Measurements from ENCODE around the gene DNLZ.
"Not testable (repeated sequence)": the region's sequence is repeated elsewhere in the genome, so short reads cannot be mapped to it uniquely, and the experiment has no call there.

The DNLZ gene

DNA sequence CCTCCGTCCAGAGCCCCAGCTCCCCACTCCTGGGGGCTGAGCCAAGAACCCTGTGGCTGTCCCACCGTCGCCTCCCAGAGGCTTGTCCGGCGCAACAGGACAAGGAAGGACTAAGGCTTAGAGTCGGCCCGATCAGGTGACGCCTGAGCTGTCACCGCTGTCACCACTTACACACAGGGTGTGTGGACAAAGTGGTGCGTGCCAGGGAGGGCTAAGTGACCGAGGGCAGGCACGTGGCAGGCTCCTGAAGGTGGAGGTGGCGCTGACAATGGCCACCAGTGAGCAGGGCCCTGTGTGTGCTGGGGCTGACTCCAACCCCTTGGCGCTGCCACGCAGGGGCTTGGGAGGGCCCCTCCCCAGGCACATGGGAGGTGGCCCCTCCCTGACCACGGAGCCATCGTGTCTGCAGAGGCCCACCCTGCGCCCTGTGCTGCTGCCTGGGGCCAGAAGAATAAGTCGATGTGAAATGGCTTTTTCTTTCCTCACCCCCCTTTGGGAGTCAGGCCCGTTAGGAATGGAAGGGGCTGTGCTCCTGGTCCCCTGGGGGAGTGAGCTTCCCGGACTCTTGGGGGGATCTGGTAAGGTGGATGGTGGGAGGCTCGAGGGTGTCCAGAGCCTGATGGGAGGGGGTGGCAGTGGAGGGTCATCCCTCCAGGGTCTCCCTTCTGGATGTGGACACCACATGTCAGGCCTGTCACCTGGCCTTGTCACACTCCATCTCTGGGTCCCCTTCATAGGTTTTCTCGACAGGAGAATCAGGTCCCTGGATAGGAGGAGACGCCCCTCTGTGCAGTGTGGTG is 38.8 kb downstream of the DNLZ start:
- no peaks in the 10 kb centered on the region for H3K36me3 Mint-ChIP-seq (ENCODE audit: low read depth)

DNA sequence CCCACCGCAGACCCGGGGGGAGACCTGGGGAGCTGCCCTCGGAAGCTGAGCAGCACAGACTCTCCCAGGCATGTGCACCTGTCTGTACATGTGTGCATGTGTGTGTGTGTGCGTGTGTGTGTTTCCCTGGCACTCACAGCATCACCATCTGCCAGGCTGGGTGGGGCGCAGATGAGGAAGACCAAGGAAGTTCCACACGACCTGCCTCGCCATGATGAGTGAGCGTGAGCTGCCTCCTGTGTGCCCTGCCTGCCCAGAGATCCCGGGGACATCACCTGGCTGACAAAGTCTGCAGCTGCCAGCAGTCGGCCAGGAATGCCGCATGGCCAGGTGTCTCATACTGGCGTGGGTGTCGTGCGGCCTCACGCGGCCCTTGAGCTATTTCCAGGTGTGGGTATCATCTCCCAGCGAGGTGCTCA is 40.2 kb downstream of the DNLZ start:
- no peaks in the 10 kb centered on the region for H3K36me3 Mint-ChIP-seq (ENCODE audit: low read depth)

More for the DNA sequence above, 38.8 kb downstream of the DNLZ start:
- Mint-ChIP-seq H3K27me3 (no peaks in the 10 kb centered on the region), H3K4me1 (ENCODE audit: low read depth) (peaks cover 8% of the 10 kb centered on the region), H3K9me3 (no peaks in the 10 kb centered on the region), H3K4me3 (no peak overlapping the region), H3K27ac (no peak overlapping the region)
- DNase-seq: no peak

DNA sequence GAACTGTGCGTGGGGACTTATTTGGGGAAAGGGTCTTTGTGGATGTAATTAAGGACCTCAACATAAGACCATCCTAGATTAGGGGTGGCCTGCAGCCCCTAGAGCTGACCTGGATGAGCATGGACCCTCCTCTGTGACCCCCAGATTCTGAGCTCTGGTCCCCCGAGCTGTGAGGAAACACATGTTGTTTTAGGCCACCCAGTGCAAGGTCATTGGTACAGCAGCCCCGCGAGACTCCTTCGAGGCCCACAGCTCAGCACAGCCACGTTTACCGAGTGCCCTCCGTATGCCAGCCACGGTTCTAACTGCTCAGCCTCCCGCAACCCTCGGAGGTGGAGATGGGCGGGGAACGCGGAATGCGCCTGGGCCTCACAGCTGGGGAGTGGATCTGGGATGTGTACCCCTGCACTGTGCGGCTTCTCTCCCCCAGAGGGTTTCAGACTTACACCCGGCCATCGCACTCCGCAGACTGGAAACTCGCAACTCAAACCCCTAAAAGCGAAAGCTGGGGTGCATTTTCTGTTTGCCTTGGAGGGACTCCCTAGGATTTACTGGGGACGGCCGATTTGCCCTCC is 40.7 kb downstream of the DNLZ start:
- no peak overlapping the region for H3K27ac Mint-ChIP-seq
- no peaks in the 10 kb centered on the region for H3K27me3 Mint-ChIP-seq
- H3K9me3 Mint-ChIP-seq: no peaks in the 10 kb centered on the region
- no peak for DNase-seq
- H3K4me3 Mint-ChIP-seq: no peak overlapping the region
- H3K36me3 Mint-ChIP-seq (ENCODE audit: low read depth): no peaks in the 10 kb centered on the region
- peaks cover 2% of the 10 kb centered on the region for H3K4me1 Mint-ChIP-seq (ENCODE audit: low read depth)

More for the DNA sequence above, 40.2 kb downstream of the DNLZ start:
- Mint-ChIP-seq H3K27ac (no peak overlapping the region), H3K4me1 (ENCODE audit: low read depth) (peaks cover 2% of the 10 kb centered on the region), H3K9me3 (no peaks in the 10 kb centered on the region), H3K4me3 (no peak overlapping the region), H3K27me3 (no peaks in the 10 kb centered on the region)
- DNase-seq: no peak

DNA sequence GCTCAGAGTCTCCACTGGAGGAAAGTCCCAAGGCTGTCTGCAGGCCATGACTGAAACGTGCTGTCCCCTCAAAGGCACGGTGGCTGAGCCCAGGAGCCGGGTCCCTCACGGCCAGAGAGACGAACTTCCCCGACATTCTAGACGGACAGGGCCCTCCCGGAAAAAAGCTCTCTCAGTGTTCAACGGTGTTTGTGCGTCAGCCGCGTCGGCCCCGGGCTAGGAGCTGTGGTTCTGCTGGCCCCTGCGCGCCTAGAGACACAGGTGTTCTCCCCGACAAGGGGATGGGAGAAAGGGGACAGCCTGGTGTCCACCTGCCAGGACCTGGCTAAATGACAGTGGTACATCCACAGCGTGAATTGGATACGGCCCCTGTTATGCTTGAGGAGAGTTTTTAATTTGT is 42.0 kb downstream of the DNLZ start:
- Mint-ChIP-seq H3K27ac (no peak overlapping the region), H3K4me3 (no peak overlapping the region), H3K4me1 (ENCODE audit: low read depth) (no peaks in the 10 kb centered on the region), H3K36me3 (ENCODE audit: low read depth) (no peaks in the 10 kb centered on the region), H3K9me3 (no peaks in the 10 kb centered on the region), H3K27me3 (no peaks in the 10 kb centered on the region)
- DNase-seq: no peak

DNA sequence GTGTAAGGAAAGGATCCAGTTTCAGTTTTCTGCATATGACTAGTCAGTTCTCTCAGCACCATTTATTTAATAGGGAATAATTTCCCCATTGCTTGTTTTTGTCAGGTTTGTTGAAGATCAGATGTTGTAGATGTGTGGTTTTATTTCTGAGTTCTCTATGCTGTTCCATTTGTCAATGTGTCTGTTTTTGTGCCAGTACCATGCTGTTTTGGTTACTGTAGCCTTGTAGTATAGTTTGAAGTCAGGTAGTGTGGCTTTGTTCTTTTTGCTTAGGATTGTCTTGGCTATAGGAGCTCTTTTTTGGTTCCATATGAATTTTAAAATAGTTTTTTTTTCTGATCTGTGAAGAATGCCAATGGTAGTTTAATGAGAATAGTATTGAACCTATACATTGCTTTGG is 42.6 kb downstream of the DNLZ start:
- H3K27me3 Mint-ChIP-seq; H3K9me3 Mint-ChIP-seq; H3K27ac Mint-ChIP-seq; H3K36me3 Mint-ChIP-seq (ENCODE audit: low read depth); DNase-seq; H3K4me1 Mint-ChIP-seq (ENCODE audit: low read depth); H3K4me3 Mint-ChIP-seq: not testable (repeated sequence)

DNA sequence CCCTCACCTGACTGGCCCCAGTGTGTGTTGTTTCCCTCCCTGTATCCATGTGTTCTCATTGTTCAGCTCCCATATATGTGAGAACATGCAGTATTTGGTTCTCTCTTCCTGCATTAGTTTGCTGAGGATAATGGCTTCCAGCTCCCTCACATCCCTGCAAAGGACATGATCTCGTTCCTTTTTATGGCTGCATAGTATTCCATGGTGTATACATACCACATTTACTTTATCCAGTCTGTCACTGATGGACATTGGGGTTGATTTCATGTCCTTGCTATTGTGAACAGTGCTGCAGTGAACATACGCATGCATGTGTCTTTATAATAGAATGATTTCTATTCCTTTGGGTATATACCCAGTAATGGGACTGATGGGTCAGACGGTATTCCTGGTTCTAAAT is 43.6 kb downstream of the DNLZ start:
- not testable (repeated sequence) for H3K4me1 Mint-ChIP-seq (ENCODE audit: low read depth); H3K27me3 Mint-ChIP-seq; DNase-seq; H3K36me3 Mint-ChIP-seq (ENCODE audit: low read depth); H3K9me3 Mint-ChIP-seq; H3K4me3 Mint-ChIP-seq; H3K27ac Mint-ChIP-seq

DNA sequence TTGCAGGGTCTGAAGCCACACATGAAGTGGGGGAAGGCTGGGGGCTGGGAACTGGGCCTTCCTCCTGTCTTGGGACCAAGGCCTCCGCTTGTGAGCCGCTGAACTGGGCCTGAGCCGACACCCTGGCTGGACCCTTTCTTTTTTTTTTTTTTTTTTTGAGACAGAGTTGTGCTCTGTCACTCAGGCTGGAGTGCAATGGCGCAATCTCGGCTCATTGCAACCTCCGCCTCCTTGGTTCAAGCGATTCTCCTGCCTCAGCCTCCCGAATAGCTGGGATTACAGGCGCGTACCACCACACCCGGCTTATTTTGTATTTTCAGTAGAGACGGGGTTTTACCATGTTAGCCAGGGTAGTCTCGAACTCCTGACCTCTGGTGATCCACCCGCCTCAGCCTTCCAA is 44.3 kb downstream of the DNLZ start:
- peaks cover 14% of the 10 kb centered on the region for H3K9me3 Mint-ChIP-seq
- H3K4me1 Mint-ChIP-seq (ENCODE audit: low read depth); DNase-seq; H3K27ac Mint-ChIP-seq; H3K36me3 Mint-ChIP-seq (ENCODE audit: low read depth); H3K27me3 Mint-ChIP-seq; H3K4me3 Mint-ChIP-seq: not testable (repeated sequence)

DNA sequence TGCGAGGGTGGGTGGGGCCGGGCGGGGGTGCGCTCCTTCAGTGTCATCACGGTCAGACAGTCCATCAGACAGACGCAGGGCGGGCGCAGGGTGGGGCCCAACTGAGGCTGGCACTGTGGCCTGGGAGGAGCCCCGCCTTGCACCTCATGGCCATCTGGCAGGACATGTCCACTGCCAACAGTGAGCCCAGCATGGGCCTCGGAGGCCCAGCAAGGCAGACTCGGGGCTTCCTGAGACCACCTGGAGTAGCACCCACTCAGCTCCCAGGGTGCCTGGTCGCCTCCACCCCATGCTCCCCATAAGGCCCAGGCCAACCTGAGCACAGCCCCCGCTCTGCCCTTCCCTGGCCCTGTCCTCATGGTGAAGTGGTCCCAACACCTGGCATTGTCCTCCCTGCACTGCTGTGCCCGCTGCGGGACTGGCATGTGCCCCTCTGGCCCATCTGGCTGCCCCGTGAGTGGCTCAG is 44.7 kb downstream of the DNLZ start:
- H3K4me1 Mint-ChIP-seq (ENCODE audit: low read depth): no peaks in the 10 kb centered on the region
- no peak overlapping the region for H3K4me3 Mint-ChIP-seq
- DNase-seq: no peak
- peaks cover 14% of the 10 kb centered on the region for H3K9me3 Mint-ChIP-seq
- H3K36me3 Mint-ChIP-seq (ENCODE audit: low read depth): no peaks in the 10 kb centered on the region
- H3K27me3 Mint-ChIP-seq: no peaks in the 10 kb centered on the region
- no peak overlapping the region for H3K27ac Mint-ChIP-seq

DNA sequence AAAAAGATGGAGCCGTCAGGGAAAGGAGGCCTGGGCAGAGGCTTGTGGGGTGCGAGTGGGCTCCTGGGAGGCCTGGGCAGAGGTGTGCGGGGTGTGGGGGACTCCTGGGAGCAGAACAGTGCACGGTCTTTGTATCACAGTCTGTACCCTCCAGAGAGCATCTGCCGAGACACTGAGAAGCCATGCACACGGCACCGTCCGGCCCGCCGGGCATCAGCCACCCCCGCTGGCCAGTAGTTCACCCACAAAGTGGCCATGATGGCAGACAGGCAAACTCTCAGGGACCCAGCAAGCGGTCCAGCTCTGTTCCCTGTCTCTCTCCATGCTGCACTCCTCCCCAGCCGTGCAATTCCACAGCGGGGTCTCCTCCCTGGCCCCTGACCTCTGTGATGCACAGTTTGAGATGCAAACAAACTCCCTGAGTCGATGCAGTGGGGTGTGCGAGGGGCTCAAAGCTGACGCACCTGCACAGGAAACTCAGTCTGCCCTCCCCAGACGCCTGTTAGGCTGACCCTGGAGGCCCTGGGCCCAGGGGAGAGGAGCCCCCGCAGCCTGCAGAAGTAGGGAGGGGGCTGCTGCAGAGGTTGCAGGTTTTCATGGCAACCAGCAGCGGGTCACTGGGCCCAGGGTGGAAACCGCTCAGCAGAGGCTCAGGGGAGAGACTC is 45.3 kb downstream of the DNLZ start:
- Mint-ChIP-seq H3K36me3 (ENCODE audit: low read depth) (no peaks in the 10 kb centered on the region), H3K4me1 (ENCODE audit: low read depth) (no peaks in the 10 kb centered on the region), H3K9me3 (peaks cover 14% of the 10 kb centered on the region), H3K27me3 (no peaks in the 10 kb centered on the region), H3K4me3 (no peak overlapping the region), H3K27ac (no peak overlapping the region)
- no peak for DNase-seq

DNA sequence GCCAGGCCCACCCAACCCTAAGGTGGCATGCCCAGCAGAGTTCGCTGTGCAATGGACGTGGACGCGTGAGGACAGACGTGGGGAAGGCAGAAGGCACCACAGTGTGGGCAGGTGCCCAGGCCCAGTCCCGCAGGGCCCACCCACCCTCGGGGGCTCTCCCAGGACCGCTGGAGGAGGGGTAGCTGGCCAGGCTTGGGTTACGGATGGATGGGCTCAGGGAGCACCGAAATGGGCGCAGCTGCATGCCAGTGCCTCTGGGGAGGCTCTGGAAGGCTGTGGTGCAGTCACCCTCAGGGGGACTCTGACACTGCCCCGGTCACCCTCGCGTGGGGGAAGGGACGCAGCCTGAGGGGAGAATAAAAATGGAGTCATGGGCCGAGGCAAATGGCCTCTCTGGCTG is 45.8 kb downstream of the DNLZ start:
- peaks cover 14% of the 10 kb centered on the region for H3K9me3 Mint-ChIP-seq
- H3K4me1 Mint-ChIP-seq (ENCODE audit: low read depth): no peaks in the 10 kb centered on the region
- no peaks in the 10 kb centered on the region for H3K27me3 Mint-ChIP-seq
- no peaks in the 10 kb centered on the region for H3K36me3 Mint-ChIP-seq (ENCODE audit: low read depth)
- no peak overlapping the region for H3K27ac Mint-ChIP-seq
- no peak overlapping the region for H3K4me3 Mint-ChIP-seq
- DNase-seq: no peak

DNA sequence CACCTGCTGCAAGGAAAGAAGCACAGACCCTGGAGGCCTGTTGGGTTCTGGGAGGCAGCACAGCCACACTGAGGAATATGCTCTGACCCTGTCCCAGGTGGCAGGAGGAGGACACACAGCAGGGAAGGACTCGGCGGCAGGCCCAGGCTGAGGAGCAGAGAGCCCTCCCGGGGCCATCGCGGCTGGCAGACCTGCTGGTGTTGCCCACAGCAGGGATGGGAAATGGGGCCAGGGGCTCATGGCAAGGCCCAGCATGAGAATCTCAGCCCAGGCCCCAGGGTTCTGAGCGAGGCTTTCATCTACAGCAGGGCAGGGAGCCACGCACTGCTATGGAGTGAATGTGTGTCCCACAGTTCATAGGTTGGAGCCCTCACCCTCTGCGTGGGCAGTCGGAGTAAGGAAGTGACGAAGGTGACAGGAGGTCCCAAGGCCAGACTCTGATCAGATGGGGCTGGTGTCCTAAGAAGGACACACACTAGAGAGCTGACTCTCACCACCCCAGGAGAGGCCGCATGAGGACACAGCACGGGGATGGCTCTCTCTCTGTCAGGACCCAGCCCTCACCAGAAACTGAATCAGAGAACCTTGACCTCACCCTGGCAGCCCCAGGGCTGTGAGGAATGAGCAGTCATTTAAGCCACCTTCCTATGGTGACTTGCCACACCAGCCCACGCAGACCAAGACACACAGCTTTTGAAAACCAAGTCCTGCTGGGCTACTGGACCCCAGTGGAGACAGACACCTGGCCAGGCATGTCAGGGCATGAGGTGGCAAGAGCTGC is 46.5 kb downstream of the DNLZ start:
- no peak for DNase-seq
- Mint-ChIP-seq H3K4me3 (no peak overlapping the region), H3K27me3 (no peaks in the 10 kb centered on the region), H3K4me1 (ENCODE audit: low read depth) (no peaks in the 10 kb centered on the region), H3K27ac (no peak overlapping the region), H3K9me3 (peaks cover 14% of the 10 kb centered on the region), H3K36me3 (ENCODE audit: low read depth) (no peaks in the 10 kb centered on the region)

DNA sequence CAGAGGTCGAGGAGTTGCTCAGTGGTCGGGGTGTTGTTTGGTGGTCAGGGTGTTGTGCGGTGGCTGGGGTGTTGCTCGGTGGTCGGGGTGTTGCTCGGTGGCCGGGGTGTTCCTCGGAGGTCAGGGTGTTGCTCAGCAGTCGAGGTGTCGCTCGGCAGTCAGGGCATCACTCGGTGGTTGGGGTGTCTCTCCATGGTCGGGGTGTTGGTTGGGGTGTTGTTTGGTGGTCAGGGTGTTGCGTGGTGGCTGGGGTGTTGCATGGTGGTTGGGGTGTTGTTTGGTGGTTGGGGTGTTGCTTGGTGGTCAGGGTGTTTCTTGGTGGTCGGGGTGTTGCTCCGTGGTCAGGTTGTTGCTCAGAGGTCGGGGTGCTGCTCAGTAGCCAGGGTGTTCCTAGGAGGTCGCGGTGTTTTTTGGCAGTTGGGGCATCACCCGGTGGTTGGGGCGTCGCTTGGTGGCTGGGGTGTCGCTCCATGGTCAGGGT is 47.2 kb downstream of the DNLZ start:
- Mint-ChIP-seq H3K4me1 (ENCODE audit: low read depth) (no peaks in the 10 kb centered on the region), H3K27ac (peak overlapping the region; percentile 34), H3K4me3 (no peak overlapping the region), H3K36me3 (ENCODE audit: low read depth) (no peaks in the 10 kb centered on the region), H3K9me3 (peaks cover 14% of the 10 kb centered on the region), H3K27me3 (no peaks in the 10 kb centered on the region)
- DNase-seq: no peak

DNA sequence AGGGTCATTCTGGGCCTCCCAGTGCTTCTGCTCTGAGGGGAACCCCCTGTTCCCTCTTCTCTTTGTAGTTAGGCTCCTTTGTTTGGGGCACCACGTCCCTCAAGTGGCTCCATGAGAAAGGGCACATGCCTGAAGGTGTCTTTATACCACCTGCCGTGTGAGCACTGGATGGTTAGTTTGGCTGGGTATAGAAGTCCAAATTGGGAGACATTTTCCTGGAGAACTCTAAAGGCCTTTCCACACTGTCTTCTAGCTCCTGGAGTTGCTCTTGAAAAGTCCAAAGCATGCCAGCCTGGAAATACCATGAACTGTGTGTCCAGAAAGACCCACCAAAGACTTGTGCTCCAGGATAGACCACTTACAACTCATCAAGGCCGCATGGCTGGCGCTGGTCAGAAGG is 48.6 kb downstream of the DNLZ start:
- DNase-seq: no peak
- Mint-ChIP-seq H3K36me3 (ENCODE audit: low read depth) (no peaks in the 10 kb centered on the region), H3K4me3 (no peak overlapping the region), H3K27me3 (no peaks in the 10 kb centered on the region), H3K4me1 (ENCODE audit: low read depth) (no peaks in the 10 kb centered on the region), H3K9me3 (peaks cover 14% of the 10 kb centered on the region), H3K27ac (no peak overlapping the region)

DNA sequence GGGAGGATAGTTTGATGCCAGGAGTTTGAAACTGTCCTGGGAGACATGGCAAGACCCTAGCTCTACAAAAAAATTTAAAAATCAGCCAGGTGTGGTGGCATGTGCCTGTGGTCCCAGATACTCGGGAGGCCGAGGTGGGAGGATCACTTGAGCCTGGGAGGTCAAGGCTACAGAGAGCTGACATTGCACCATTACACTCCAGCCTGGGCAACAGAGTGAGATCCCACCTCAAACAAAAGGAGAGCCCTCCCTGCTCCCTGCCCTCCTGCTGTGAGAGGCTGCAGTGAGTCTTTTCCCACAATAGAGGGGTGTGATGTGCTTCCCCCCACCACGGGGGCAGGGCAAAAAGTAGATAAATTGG is 49.5 kb downstream of the DNLZ start:
- no peak for DNase-seq
- H3K9me3 Mint-ChIP-seq: peaks cover 14% of the 10 kb centered on the region
- no peaks in the 10 kb centered on the region for H3K4me1 Mint-ChIP-seq (ENCODE audit: low read depth)
- no peaks in the 10 kb centered on the region for H3K27me3 Mint-ChIP-seq
- no peak overlapping the region for H3K4me3 Mint-ChIP-seq
- H3K36me3 Mint-ChIP-seq (ENCODE audit: low read depth): no peaks in the 10 kb centered on the region
- no peak overlapping the region for H3K27ac Mint-ChIP-seq

All from activated T-cell treated with anti-CD3 and anti-CD28 coated beads, Interleukin-2, amount 50 U/mL, for 24 hours (primary cell).